Nephron progenitor cell (in vitro differentiated cells): Measurements from ENCODE around the gene MRAP2.
"Not testable (repeated sequence)": the region's sequence is repeated elsewhere in the genome, so short reads cannot be mapped to it uniquely, and the experiment has no call there.

Experiments
- DNase-seq: peaks from one replicate; pipeline ENCODE4 v3.0.0; 2021
- H3K27ac Mint-ChIP-seq: 2 replicates; pipeline ENCODE4 v1.8.0; 2021; ENCODE audit warnings: mild to moderate bottlenecking, moderate library complexity, mixed read lengths
- H3K27me3 Mint-ChIP-seq: 2 replicates; pipeline ENCODE4 v1.8.0; 2021; ENCODE audit warnings: mild to moderate bottlenecking, low read depth, mixed read lengths; ENCODE audit not compliant: poor library complexity
- H3K36me3 Mint-ChIP-seq: 2 replicates; pipeline ENCODE4 v1.8.0; 2021; ENCODE audit warnings: low read depth, mixed read lengths
- H3K4me1 Mint-ChIP-seq: 2 replicates; pipeline ENCODE4 v1.8.0; 2021; ENCODE audit warnings: mixed read lengths
- H3K4me3 Mint-ChIP-seq: 2 replicates; pipeline ENCODE4 v1.8.0; 2021; ENCODE audit warnings: mild to moderate bottlenecking, moderate library complexity, mixed read lengths
- H3K9me3 Mint-ChIP-seq: 2 replicates; pipeline ENCODE4 v1.8.0; 2021; ENCODE audit warnings: mild to moderate bottlenecking, moderate library complexity, mixed read lengths
- TF ChIP-seq, protein P1 (sequence below): fragments of 200-600 bp; sonication (generic); IDR thresholded peaks from 2 replicates; pipeline ENCODE4 v1.5.0; 2021; ENCODE audit warnings: antibody characterized with exemption

Gene MRAP2

DNA sequence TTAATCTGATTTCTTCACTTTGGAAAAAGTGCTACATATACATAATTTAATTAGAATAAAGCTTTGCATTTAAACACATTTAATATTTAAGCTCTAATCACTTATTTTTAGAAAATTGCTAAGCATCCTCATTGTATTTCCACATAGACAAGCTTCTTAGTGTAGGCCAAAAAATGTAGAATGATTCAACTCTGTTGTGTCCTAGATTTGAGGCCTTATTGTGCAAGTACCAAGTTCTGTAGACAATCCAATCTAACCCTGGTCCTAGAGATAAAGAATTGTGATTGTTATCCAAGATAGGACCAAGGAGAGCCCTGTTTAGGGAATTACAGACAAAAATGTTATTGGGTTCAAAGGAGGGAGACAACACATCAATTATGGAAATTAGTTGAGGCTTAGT lies 27.6 kb downstream of the MRAP2 start:
- Mint-ChIP-seq H3K27me3 (peaks cover 3% of the 10 kb centered on the region), H3K27ac (no peak overlapping the region), H3K4me1 (peaks cover 13% of the 10 kb centered on the region), H3K36me3 (peaks cover 6% of the 10 kb centered on the region), H3K9me3 (no peaks in the 10 kb centered on the region), H3K4me3 (no peak overlapping the region)
- DNase-seq = no peak
- TF ChIP-seq, protein P1, sequence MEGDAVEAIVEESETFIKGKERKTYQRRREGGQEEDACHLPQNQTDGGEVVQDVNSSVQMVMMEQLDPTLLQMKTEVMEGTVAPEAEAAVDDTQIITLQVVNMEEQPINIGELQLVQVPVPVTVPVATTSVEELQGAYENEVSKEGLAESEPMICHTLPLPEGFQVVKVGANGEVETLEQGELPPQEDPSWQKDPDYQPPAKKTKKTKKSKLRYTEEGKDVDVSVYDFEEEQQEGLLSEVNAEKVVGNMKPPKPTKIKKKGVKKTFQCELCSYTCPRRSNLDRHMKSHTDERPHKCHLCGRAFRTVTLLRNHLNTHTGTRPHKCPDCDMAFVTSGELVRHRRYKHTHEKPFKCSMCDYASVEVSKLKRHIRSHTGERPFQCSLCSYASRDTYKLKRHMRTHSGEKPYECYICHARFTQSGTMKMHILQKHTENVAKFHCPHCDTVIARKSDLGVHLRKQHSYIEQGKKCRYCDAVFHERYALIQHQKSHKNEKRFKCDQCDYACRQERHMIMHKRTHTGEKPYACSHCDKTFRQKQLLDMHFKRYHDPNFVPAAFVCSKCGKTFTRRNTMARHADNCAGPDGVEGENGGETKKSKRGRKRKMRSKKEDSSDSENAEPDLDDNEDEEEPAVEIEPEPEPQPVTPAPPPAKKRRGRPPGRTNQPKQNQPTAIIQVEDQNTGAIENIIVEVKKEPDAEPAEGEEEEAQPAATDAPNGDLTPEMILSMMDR = no peak

DNA sequence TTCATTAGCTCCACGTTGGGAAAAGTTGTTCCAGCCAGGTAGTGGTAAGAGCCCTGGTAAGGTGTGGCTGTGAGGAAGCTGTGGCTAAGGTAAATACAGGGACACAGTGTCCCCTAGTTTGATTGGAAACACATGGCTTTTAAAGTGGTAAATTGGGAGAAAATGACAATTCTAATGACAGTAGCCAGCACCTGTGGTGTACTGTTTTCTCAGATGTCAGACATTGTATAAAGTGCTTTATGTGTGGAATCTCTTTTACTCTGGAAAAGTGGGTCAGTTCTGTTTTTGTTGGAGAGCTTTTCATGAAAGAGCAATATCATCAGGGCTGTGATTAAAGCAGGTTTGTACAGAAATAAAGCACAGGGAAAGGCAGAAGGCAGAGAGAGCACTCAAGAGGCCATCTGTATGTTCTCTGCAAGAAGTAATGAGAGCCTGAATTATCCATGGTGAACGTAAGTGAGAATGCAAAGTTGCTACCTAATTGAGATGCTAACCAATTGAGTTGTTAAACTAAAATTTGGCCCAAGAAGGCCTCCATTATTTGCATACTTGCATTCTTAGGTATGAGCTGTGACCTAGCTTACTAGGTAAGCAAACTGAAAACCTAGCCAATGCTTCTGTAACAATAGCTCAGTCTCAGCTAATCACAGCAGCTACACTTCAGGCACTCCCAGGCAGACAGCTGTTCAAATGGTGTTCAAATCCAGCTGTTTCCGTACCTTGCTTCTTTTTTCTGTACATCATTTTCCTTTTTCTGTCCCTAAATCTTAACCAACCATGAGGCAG lies 28.2 kb downstream of the MRAP2 start:
- Mint-ChIP-seq H3K4me1 (peaks cover 13% of the 10 kb centered on the region), H3K36me3 (peaks cover 6% of the 10 kb centered on the region)

DNA sequence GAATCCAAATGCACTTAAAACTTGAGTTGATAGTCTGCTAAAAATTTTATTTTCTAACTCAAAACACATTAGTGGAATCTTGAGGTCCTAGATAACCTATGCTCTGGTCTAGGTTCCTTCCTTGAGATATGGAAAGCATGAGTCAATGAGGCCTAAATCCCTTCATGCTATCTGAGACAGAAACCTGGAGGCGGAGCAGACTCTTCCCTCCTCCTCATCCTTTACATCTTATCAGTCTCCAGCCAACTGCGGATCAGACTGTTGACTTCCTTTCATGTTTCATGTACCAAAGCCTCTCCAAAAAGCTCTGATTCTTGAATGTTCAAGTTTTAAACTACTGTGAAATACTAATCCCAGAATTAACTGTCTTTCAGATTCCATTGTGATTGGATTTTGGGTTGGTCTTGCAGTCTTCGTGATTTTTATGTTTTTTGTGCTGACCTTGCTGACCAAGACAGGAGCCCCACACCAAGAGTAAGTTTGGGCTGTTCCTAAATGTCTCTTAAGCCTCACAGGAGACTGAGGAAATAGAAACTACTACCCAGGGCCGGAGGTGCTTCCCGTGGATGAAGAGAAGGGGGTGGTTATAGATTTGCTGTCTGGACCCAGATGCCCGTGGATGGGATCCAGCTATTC lies 29.1 kb downstream of the MRAP2 start:
- H3K27ac Mint-ChIP-seq = no peak overlapping the region
- H3K36me3 Mint-ChIP-seq = peaks cover 6% of the 10 kb centered on the region
- no peak for DNase-seq
- H3K9me3 Mint-ChIP-seq = peaks cover 5% of the 10 kb centered on the region
- TF ChIP-seq, protein P1 = no peak
- H3K4me1 Mint-ChIP-seq = peaks cover 13% of the 10 kb centered on the region
- H3K27me3 Mint-ChIP-seq = peaks cover 3% of the 10 kb centered on the region
- no peak overlapping the region for H3K4me3 Mint-ChIP-seq

More for the DNA sequence above, 28.2 kb downstream of the MRAP2 start:
- Mint-ChIP-seq H3K4me3 (no peak overlapping the region), H3K9me3 (no peaks in the 10 kb centered on the region), H3K27ac (no peak overlapping the region), H3K27me3 (peaks cover 3% of the 10 kb centered on the region)
- DNase-seq = no peak
- TF ChIP-seq, protein P1 = no peak

DNA sequence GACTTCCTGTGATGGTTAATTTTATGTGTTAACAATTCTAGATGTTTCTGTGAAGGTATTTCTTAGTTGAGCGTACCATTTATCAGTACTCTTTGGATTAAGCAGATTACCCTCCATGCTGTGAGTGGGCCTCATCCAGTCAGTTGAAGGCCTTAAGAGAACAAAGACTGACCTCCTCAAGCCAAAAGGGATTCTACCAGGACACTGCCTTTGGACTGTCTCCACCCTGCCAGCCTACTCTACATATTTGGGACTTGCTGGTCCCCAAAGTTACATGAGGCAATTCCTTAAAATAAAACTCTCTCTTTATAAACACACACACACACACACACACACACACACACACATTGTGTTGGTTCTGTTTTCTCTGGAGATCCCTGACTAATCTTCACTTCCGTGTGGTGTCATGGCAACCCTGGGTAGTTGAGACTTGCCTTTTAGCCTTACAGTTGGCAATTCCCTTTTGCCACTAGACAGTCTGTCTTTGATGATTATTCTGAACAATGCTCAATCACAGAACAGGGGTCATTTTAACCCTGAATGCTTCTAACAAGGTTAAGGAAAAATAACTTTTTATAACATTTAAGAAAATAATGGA lies 32.2 kb downstream of the MRAP2 start:
- no peak for DNase-seq
- Mint-ChIP-seq H3K9me3 (peaks cover 35% of the 10 kb centered on the region), H3K27ac (no peak overlapping the region), H3K27me3 (no peaks in the 10 kb centered on the region), H3K4me1 (peaks cover 13% of the 10 kb centered on the region), H3K36me3 (peaks cover 28% of the 10 kb centered on the region), H3K4me3 (no peak overlapping the region)
- TF ChIP-seq, protein P1 = no peak

DNA sequence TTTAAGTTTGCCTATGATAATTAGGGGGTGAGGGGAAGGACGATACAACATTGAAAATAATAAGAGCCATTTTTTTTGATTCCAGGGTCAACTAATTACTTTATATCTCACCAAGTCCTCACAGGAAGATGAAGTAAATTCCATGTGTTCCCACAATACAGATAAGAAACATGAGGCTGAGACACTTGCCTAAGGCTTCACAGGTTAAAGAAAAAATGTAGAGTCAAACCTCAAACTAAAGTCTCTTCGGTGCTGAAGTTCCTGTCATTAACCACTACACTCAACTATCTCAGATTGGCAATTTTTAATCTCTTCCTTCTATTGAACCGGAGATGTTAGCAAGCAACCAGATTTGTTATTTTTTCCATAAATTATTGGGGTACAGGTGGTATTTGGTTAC lies 33.0 kb downstream of the MRAP2 start:
- peaks cover 35% of the 10 kb centered on the region for H3K36me3 Mint-ChIP-seq
- no peak overlapping the region for H3K4me3 Mint-ChIP-seq
- peaks cover 13% of the 10 kb centered on the region for H3K4me1 Mint-ChIP-seq
- no peak for DNase-seq
- H3K9me3 Mint-ChIP-seq = peaks cover 42% of the 10 kb centered on the region
- TF ChIP-seq, protein P1 = no peak
- no peak overlapping the region for H3K27ac Mint-ChIP-seq
- no peaks in the 10 kb centered on the region for H3K27me3 Mint-ChIP-seq

DNA sequence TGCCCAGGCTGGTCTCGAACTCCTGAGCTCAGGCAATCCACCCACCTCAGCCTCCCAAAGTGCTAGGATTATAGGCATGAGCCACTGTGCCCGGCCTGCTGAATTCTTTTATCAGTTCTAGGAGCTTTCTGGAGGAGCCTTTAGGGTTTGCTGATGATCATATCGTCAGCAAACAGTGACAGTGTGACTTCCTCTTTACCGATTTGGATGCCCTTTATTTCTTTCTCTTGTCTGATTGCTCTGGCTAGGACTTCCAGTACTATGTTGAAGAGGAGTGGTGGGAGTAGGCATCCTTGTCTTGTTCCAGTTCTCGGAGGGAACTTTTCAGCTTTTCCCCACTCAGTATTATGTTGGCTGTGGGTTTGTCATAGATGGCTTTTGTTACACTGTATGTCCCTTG lies 35.3 kb downstream of the MRAP2 start:
- H3K27ac Mint-ChIP-seq, H3K4me3 Mint-ChIP-seq, H3K27me3 Mint-ChIP-seq, H3K4me1 Mint-ChIP-seq, DNase-seq: not testable (repeated sequence)
- H3K36me3 Mint-ChIP-seq = peaks cover 50% of the 10 kb centered on the region
- peaks cover 55% of the 10 kb centered on the region for H3K9me3 Mint-ChIP-seq
